GM18505 (cell line): ENCODE data around the gene CLVS2.

Experiments
- ATAC-seq: cut with Tn5 transposase; IDR thresholded peaks from one replicate; pipeline ENCODE4 v1.9.1; 2021; ENCODE audit not compliant: unreplicated experiment
- POLR2A ChIP-seq: IDR thresholded peaks from 4 replicates; pipeline ENCODE4 v1.6.1; 2011; ENCODE audit warnings: borderline replicate concordance; ENCODE audit not compliant: insufficient read depth, insufficient read length; ENCODE audit errors: extremely low read depth

The CLVS2 gene

GRCh38 chr6:123118811-123119210 lies 122.8 kb downstream of the CLVS2 start:
- TF ChIP-seq POLR2A, result no peak

More at GRCh38 chr6:123118811-123119210, 122.8 kb downstream of the CLVS2 start:
- ATAC-seq, result no peak
